ENCODE measurements around the gene CCL22.
A peak's percentile ranks its signal among the peaks of the same experiment; 100 is the strongest.

Gene CCL22

DNA sequence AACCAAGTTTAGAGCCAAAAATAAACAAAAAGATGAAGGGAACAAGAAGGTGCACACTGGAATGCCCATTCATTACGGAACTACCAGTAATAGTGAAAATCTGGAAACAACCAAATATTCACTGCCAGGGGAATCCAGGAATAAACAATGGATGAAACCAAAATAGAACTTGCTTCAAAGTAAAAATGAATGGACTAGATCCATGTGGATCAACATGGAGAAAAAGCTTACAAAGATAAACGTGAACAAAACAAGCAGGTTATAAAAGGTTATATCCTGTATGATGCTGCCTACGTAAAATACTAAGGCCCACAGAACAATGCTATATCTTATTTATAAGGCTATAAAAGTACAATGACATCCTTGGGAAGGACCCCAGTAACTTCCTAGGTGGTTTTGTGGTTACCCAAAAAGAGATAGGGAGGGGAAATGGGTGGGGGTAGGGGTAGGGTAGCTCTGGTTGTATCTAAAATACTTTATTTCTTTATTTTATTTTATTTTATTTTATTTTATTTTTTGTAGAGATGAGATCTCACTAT lies 12.8 kb upstream of the CCL22 start:
- no peak for DNase-seq (ENCODE audit: extremely low spot score, insufficient read length, low read depth)
- FAIRE-seq, result no peak

DNA sequence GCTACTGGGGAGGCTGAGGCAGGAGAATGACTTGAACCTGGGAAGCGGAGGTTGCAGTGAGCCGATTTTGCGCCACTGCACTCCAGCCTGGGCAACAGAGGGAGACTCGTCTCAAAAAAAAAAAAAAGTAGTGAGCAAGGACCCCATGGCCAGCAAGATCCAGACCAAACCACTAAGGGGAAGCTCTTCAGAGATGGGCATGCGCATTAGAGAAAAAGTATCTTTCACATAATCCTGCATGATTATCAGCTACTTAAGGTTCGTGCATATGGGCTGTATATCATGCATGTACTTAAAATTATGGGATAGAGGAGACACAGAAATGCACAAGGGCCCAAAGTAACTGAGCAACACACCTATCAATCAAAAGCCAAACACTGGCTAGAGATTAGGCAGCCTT lies 10.7 kb upstream of the CCL22 start:
- DNase-seq (ENCODE audit: extremely low spot score, insufficient read length, low read depth) (no peak), FAIRE-seq (no peak)

DNA sequence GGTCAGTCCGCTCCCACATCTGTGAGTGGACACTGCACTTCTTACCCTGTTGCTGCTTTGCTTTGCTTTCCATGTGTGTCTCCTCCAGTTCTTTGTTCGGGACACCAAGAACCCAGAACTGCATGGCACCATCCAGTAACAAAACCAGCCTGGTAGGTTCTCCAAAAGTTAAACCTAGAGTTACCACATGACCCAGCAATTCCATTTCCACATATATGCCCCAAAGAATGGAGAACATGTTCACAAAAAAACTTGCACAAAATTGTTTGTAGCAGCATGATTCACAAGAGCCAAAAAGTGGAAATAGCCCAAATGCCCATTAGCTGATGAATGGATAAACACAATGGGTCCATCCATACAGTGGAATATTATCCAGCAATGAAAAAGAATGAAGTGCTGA lies 10.3 kb upstream of the CCL22 start:
- FAIRE-seq (no peak), DNase-seq (ENCODE audit: extremely low spot score, insufficient read length, low read depth) (no peak)

DNA sequence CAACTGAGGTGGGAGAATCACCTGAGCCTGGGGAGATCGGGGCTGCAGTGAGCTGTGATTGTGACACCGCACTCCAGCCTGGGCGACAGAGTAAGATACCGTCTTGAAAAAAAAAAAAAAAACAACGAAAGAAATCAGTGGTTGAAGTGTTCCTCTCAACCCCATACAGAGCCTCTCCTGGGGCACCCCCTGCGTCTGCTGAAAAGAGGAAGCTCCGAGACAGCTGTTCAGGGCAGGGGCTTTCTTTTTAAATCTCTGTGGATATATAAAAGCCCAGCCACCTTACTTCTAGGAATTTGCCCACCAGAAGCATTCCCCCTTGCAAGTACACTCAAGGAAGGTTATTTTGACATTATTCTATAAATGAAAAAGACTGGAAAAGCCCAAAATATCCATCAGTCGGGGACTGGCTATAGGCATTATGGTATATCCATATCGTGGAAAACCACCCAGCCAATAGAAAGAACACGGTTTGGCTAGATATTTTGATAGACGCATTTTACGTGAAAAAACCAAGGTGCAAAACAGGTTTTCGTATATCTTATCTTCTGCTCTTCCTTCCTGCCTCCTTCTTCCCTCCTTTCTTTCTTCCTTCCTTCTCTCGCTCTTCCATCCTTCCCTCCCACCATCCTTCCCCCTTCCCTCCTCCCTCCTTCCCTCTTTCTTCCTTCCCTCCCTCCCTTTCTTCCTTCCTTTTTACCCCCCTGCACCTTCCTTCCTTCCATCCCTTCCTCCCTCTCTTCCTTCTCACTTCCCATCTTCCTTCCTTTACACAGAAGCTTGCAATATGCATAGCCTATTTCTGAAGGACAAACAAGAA lies 9.2 kb upstream of the CCL22 start:
- DNase-seq (ENCODE audit: extremely low spot score, insufficient read length, low read depth) (peak; percentile 49), FAIRE-seq (peak; percentile 97)

DNA sequence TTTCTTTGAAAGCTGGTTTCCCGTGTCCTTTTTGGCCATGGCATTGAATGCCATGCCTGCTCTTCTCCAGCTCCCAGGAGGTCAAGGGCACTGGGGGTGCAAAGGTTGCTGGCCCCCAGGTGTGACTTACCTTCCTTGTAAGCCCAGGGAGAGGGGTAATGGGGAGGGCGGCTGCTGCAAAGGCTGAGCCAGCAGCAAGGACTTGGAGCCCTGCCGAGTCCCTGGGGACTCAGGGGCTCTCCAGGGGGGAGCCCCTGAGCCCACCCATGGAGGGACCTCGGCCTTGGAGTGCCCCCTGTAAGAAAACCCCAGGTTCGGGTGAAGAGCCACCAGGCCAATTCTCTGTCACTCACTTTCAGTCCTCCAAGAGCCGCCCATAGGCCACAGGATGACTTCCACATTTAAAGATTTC lies 5.9 kb upstream of the CCL22 start:
- no peak for DNase-seq (ENCODE audit: extremely low spot score, insufficient read length, low read depth)
- no peak for FAIRE-seq

DNA sequence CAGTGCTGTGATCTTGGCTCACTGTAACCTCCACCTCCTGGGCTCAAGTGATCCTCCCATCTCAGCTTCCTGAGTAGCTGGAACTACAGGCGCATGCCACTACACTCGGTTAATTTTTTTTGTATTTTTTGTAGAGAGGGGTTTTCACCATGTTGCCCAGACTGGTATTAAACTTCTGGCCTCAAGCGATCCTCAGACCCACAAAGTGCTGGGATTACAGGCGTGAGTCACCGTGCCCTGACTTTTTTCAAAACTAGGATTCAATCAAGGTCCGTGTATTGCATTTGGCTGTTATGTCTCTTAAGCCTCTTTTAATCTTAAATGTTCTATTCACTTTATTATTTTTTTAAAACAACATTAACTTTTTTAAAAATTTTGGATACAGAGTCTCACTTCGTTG lies 4.3 kb upstream of the CCL22 start:
- FAIRE-seq, result no peak

GRCh38 chr16:57355898-57356414 lies 2.6 kb upstream of the CCL22 start:
- FAIRE-seq, result no peak
- DNase-seq (ENCODE audit: extremely low spot score, insufficient read length, low read depth), result no peak

More for the DNA sequence above, 4.3 kb upstream of the CCL22 start:
- no peak for DNase-seq (ENCODE audit: extremely low spot score, insufficient read length, low read depth)

DNA sequence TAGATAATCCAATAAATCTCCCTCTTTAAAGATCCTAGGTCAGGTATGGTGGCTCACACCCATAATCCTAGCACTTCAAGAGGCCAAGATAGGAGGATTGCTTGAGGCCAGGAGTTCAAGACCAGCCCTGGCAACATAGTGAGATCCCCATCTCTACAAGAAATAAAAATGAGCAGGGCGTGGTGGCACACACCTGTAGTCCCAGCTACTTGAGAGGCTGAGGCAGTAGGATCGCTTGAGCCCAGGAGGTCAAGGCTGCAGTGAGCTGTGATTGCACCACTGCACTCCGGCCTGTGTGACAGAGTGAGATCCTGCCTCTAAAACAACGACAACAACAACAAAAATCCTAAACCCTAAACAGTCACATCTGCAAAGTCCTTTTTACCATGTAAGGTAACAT lies 2.0 kb upstream of the CCL22 start:
- no peak for FAIRE-seq
- DNase-seq (ENCODE audit: extremely low spot score, insufficient read length, low read depth), result no peak

DNA sequence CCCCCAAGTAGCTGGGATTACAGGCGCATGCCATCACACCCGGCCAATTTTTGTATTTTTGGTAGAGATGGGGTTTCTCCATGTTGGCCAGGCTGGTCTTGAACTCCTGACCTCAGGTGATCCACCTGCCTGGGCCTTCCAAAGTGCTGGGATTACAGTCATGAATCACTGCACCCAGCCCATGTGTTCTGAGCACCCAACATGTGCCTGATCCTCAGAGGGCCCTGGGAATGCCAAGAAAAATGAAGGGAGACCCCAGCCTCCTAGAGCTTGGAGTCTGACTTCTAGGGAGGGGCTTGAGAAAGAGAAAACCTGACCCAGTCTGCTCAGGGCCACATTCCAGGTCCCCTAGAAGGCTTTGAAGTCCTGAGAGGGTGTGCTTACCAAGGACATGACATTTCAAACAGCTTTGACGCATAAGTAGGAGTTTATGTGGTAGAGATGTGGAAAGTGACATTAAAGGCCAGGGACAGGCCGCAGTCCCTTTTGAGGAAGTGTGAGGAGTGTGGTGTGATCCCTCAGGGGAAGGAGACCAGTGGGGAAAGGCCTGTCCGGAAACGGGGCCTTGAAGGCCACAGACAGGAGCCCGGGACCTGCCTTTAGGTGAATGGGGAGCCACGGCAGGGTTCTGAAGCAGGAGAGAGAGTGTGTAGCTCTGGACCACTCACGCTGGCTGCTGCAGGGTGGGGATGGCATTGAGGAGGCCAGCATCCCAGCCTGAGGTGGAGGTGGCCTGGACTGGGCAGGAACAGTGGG lies 1.1 kb upstream of the CCL22 start:
- DNase-seq (ENCODE audit: extremely low spot score, insufficient read length, low read depth), result no peak
- peak; percentile 83 for FAIRE-seq

DNA sequence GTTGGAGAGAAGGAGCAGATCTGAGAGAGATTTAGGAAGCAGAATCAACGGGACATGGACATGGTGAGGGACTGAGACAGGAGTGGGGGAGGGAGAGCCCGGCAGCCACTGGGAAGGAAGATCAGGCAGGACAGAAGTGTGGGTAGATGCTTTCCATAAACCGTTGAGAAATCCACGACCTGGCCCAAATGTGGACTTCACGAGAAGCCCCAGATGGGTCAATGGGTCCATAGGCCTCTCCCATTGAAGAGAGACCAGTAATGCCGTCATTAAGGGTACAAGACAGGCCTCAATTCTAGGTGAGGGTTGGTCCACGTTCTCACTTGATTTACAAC lies 530 bp upstream of the CCL22 start:
- FAIRE-seq (no peak), DNase-seq (ENCODE audit: extremely low spot score, insufficient read length, low read depth) (no peak)

- DNase-seq (ENCODE audit: extremely low spot score, insufficient read length, low read depth) (no peak), FAIRE-seq (no peak)
These were observed 1.8 kb downstream of the CCL22 start for GRCh38 chr16:57360321-57360935.

DNA sequence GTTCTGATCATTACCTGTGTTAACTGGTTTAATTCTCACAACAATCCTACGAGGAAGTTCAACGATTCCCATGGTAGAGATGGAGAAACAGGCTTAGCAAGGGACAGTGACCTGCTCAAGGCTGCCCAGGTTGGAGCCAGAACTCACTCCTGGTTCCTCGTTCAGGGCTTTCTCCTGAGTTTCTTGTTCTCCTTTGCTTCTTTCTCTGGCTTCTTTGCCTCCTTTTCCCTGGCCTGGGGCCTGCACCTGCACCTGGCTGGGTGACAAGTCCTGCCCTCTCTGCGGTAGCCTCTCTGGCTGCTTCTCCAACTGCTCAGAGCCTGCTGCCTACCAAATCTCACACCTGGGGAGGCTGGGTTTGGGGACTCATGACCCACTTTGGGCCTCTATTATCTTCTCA lies 2.8 kb downstream of the CCL22 start:
- FAIRE-seq (no peak), DNase-seq (ENCODE audit: extremely low spot score, insufficient read length, low read depth) (no peak)

- FAIRE-seq, result no peak
- DNase-seq (ENCODE audit: extremely low spot score, insufficient read length, low read depth), result no peak
These were observed 5.6 kb downstream of the CCL22 start for GRCh38 chr16:57364143-57364542.

DNA sequence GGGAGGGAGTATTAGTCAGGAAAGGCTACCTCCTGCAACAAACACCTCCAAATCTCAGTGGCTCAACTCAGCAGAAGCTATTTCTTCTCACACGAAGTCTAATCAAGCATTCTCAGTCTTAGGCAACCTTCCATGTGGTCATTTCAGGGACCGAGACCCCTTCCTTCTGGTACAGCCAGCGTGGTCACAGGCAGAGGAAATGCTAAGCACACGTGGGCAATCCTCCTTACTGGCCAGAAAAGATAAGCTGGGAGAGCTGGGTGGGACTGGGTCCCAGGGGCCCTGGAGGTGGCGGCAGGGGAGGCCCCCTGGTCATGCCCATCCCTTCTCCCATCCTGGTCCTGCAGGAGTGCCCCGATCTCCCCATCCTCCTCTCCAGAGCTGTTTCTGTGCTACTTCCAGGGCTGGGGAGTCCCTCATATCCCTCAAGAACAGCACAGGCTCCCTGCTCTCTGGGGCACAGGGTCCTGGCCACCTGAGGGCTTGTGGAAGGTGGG lies 8.0 kb downstream of the CCL22 start:
- FAIRE-seq (no peak), DNase-seq (ENCODE audit: extremely low spot score, insufficient read length, low read depth) (no peak)

- FAIRE-seq (no peak), DNase-seq (ENCODE audit: extremely low spot score, insufficient read length, low read depth) (no peak)
These were observed 8.7 kb downstream of the CCL22 start for GRCh38 chr16:57367116-57367752.

DNA sequence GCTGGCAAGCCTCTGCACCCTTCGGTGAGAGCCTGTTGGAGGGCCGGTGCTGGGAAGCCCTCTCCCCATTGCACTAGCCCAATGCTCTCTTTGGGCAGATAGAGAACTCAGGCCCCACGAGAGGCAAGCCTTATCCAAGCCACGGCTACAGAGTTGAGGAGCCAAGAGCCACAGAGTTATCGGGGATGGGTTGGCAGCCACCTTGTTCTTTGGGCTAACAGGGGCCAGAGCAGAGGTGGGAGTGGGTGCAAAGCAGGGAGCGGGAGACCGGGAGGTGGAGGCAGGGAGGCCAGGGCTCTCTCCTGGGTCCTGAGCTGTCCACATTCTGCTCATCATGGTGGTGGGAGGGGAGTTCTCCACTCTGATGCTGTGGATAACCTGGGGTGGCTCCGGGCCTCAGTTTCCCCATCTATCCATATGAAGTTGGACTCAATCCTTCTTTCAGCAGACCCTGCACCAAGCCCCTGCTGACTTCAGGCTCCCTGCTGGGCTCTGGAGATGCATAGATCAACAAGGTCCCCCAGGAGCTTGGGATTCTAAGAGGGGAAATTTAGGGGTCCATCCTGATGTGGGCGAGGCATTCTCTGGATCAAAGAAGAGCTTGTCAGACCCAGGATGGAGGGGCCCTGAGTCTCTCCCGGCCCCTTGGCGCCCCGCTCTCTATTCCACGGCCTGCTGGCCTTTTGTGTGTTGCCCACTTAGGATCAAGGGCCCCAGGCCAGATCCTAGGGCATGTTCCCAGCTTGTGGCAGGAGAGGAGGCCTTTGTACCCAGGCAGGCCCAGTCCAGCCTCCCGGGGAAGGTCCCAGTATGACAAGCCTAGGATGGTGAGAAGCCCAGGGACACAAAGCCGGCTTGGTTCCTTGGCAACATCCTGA lies 13.2 kb downstream of the CCL22 start:
- DNase-seq (ENCODE audit: extremely low spot score, insufficient read length, low read depth), result no peak
- no peak for FAIRE-seq

DNA sequence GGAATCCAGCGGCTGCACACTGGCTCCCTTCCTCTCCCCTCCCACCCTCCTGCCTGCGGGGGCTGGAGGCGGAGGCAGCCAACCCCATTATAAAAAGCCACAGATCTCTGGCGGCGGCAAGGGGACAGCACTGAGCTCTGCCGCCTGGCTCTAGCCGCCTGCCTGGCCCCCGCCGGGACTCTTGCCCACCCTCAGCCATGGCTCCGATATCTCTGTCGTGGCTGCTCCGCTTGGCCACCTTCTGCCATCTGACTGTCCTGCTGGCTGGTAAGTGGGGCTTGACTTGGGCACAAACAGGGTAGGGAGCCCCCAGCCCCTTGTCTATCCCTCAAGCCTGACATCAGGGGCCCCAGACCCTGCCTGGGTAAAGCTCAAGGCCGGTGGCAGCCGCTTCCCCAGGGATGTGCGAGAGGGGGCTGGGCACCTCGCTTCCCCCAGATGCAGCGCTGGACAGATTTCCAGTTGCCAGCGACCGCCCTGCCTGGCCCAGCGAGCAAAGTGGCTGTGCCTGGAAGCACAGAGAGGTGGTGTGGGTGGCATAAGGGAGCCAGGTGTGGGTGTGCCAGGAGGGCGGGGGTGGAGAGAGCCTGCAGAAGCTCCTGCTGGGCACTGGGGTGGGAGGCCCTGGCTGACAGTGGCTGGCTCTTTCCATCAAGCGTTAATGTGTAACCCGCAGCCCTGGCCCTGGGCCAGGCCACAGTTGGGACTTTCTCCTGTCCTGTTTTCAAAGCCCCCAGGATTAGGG lies 14.0 kb downstream of the CCL22 start, which contains the start of gene CX3CL1:
CX3CL1 (plus strand) TSS at position 119 of the 745 bp plus-strand sequence; CDS start at position 198, 79 bp downstream.
- DNase-seq (ENCODE audit: extremely low spot score, insufficient read length, low read depth), result no peak
- peak; percentile 68 for FAIRE-seq

Data from GM18507 (cell line).